CD4-positive, CD25-positive, alpha-beta regulatory T cell (primary cell): ENCODE measurements around the gene MID2. TPM values are rescaled to one million over a fixed set of nuclear protein-coding genes. Genes with fewer than 3 reads are reported as not detected.

Experiments used
- ATAC-seq, 2 donors: fragments of 150-1000 bp; cut with Tn5 transposase; one replicate each; pipeline ENCODE4 v1.10.0; 2021; ENCODE audit warnings: low read depth in 2 of 2, moderate number of reproducible peaks in 2 of 2, moderate library complexity in 1 of 2
- DNase-seq, 3 donors: peaks; one replicate each; pipeline versions ENCODE4 v3.0.0 to v3.0.0-alpha.2; 2012 to 2022; ENCODE audit warnings: mixed read lengths in 1 of 3
- H3K27ac ChIP-seq: one replicate; pipeline ENCODE4 v1.7.0; 2013; ENCODE audit warnings: mild to moderate bottlenecking, low read length; ENCODE audit not compliant: insufficient read depth, poor library complexity, severe bottlenecking
- H3K27me3 ChIP-seq: one replicate; pipeline ENCODE4 v1.7.0; 2013; ENCODE audit warnings: low read length; ENCODE audit not compliant: control insufficient read depth, insufficient read depth
- H3K36me3 ChIP-seq: one replicate; pipeline ENCODE4 v1.7.0; 2013; ENCODE audit warnings: mild to moderate bottlenecking, low read length, moderate library complexity; ENCODE audit not compliant: control insufficient read depth, insufficient read depth
- H3K4me1 ChIP-seq: 2 replicates; pipeline ENCODE4 v1.7.0; 2013; ENCODE audit warnings: mild to moderate bottlenecking, low read length; ENCODE audit not compliant: insufficient read depth, control insufficient read depth, poor library complexity, severe bottlenecking
- H3K4me3 ChIP-seq: one replicate; pipeline ENCODE4 v1.7.0; 2013; ENCODE audit warnings: low read depth, mild to moderate bottlenecking, low read length, moderate library complexity
- H3K9me3 ChIP-seq, 2 experiments: 1 replicate in 1 of 2; 2 replicates in 1 of 2; pipeline ENCODE4 v1.7.0; 2013; ENCODE audit warnings: low read length in 2 of 2, mild to moderate bottlenecking in 1 of 2, moderate library complexity in 1 of 2; ENCODE audit not compliant: control insufficient read depth in 2 of 2
- H3K27ac Mint-ChIP-seq, 3 donors: one replicate each; pipeline ENCODE4 v1.8.0; 2020 to 2022; ENCODE audit warnings: mild to moderate bottlenecking in 3 of 3, mixed read lengths in 3 of 3, moderate library complexity in 2 of 3
- H3K27me3 Mint-ChIP-seq: one replicate; pipeline ENCODE4 v1.8.0; 2022; ENCODE audit warnings: mild to moderate bottlenecking, mixed read lengths
- H3K36me3 Mint-ChIP-seq: one replicate; pipeline ENCODE4 v1.8.0; 2020; ENCODE audit warnings: mixed read lengths
- H3K4me1 Mint-ChIP-seq, 4 donors: one replicate each; pipeline ENCODE4 v1.8.0; 2020 to 2022; ENCODE audit warnings: mixed read lengths in 4 of 4, mild to moderate bottlenecking in 1 of 4
- H3K4me3 Mint-ChIP-seq, 4 donors: one replicate each; pipeline ENCODE4 v1.8.0; 2020 to 2022; ENCODE audit warnings: mild to moderate bottlenecking in 4 of 4, mixed read lengths in 4 of 4, moderate library complexity in 3 of 4
- H3K9me3 Mint-ChIP-seq, 7 donors: one replicate each; pipeline ENCODE4 v1.8.0; 2020 to 2022; ENCODE audit warnings: mixed read lengths in 7 of 7, mild to moderate bottlenecking in 3 of 7, moderate library complexity in 2 of 7
- polyA plus RNA-seq, 4 donors: library from polyadenylated mRNA; unstranded; fragments of 300-500 nt; fragmentation: Illumina TruSeq; gene quantifications; one replicate each; pipeline ENCODE4 v1.2.3, GENCODE V29; 2021
- total RNA-seq: library from RNA; stranded (reverse); gene quantifications from one replicate; pipeline ENCODE4 v1.2.3, GENCODE V29; 2022

Gene MID2
- total and polyA plus RNA-seq, 5 donors from 2014 or later, result 2.3 to 6.6 (median 5.7) TPM

DNA sequence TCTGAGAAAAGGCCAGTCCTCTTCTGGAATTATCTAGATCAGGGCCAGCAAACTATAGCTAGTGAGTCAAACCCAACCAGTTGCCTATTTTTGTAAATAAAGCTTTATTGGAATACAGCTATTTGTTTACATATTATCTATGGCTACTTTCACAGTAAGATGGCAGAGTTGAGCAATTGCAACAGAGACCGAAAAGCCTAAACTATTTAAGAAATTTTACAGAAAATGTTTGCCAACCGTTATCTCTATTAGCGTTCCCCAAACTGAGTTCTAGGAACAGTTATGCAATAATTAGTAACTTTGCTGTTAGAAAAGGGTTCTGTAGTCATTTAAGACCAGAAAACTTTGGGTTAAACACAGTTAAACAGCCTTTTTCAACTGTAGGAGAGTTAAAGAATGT is 146.0 kb downstream of the MID2 start:
- Mint-ChIP-seq H3K4me3 (no peak overlapping the region), H3K9me3 (peaks cover 0 to 4% (median 2%) of the 10 kb centered on the region in 7 donors), H3K27me3 (peaks cover 4% of the 10 kb centered on the region), H3K36me3 (no peaks in the 10 kb centered on the region), H3K4me1 (no peaks in the 10 kb centered on the region), H3K27ac (no peak overlapping the region)
- DNase-seq (no peak), ATAC-seq (no peak)
- Histone ChIP-seq H3K36me3 (no peaks in the 10 kb centered on the region), H3K27me3 (no peaks in the 10 kb centered on the region), H3K4me3 (no peak overlapping the region), H3K9me3 (no peaks in the 10 kb centered on the region), H3K4me1 (no peaks in the 10 kb centered on the region), H3K27ac (no peak overlapping the region)

Other genes with a start within 250 kb of the MID2 start
- gene PRPS1, start 197.4 kb upstream of the MID2 start, total RNA-seq, result 69.4 TPM
- gene PRPS1, start 197.4 kb upstream of the MID2 start, polyA plus RNA-seq, result 10 to 100 TPM; 49.6 to 59.6 (median 54.7) TPM
- gene TSC22D3, start 50.1 kb upstream of the MID2 start, total RNA-seq, result 2,718 TPM
- gene TSC22D3, start 50.1 kb upstream of the MID2 start, polyA plus RNA-seq, result 1,000 to 10,000 TPM in 2 of 4 donors, 100 to 1,000 TPM in 2; 624 to 1,092 (median 913) TPM
- not detected for gene NCBP2L, start 48.1 kb upstream of the MID2 start, total RNA-seq
- not detected for gene NCBP2L, start 48.1 kb upstream of the MID2 start, polyA plus RNA-seq
- gene TEX13B, start 156.5 kb downstream of the MID2 start, total RNA-seq, result not detected
- not detected for gene TEX13B, start 156.5 kb downstream of the MID2 start, polyA plus RNA-seq
- gene VSIG1, start 219.2 kb downstream of the MID2 start, total RNA-seq, result 31.8 TPM
- 10 to 100 TPM; 14.5 to 17.7 (median 17.0) TPM for gene VSIG1, start 219.2 kb downstream of the MID2 start, polyA plus RNA-seq